ENCODE measurements around the gene TEX47. TPM values are rescaled to one million over a fixed set of nuclear protein-coding genes. Genes with fewer than 3 reads are reported as not detected.

Gene TEX47
- total RNA-seq, 1 donor, result not detected

DNA sequence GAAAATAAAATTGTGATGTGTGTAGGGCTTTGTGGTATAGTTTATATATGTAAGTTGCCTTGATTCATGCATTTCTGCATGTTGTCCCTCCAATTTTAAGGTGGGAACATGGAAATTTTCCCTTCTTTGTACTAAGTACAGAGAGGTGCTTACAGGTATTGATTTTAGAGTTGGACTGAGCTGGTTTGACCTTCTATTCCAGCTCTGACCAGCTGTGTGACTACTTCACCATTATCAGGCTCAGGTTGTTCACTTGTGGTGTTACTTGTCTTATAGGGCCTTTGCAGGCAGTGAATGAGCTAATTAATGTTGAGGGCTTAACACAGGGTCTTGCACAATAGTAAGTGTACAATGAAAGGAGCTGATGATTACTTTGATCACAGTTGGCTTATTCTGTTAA lies 19.7 kb downstream of the TEX47 start:
- DNase-seq (ENCODE audit: low read depth), result no peak
- TF ChIP-seq, protein P1, sequence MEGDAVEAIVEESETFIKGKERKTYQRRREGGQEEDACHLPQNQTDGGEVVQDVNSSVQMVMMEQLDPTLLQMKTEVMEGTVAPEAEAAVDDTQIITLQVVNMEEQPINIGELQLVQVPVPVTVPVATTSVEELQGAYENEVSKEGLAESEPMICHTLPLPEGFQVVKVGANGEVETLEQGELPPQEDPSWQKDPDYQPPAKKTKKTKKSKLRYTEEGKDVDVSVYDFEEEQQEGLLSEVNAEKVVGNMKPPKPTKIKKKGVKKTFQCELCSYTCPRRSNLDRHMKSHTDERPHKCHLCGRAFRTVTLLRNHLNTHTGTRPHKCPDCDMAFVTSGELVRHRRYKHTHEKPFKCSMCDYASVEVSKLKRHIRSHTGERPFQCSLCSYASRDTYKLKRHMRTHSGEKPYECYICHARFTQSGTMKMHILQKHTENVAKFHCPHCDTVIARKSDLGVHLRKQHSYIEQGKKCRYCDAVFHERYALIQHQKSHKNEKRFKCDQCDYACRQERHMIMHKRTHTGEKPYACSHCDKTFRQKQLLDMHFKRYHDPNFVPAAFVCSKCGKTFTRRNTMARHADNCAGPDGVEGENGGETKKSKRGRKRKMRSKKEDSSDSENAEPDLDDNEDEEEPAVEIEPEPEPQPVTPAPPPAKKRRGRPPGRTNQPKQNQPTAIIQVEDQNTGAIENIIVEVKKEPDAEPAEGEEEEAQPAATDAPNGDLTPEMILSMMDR (IDR thresholded peaks at IDR 0.05; ENCODE audit: insufficient read depth, low read length), result no peak

GRCh38 chr7:88772776-88773175 lies 22.8 kb downstream of the TEX47 start:
- no peak overlapping the region for H3K4me3 ChIP-seq (ENCODE audit: low read depth, low read length)
- DNase-seq (ENCODE audit: low read depth), result no peak
- TF ChIP-seq, protein P1 (IDR thresholded peaks at IDR 0.05; ENCODE audit: insufficient read depth, low read length), result no peak

More for the DNA sequence above, 19.7 kb downstream of the TEX47 start:
- H3K4me3 ChIP-seq (ENCODE audit: low read depth, low read length), result no peak overlapping the region

- no peak overlapping the region for H3K4me3 ChIP-seq (ENCODE audit: low read depth, low read length)
- TF ChIP-seq, protein P1 (IDR thresholded peaks at IDR 0.05; ENCODE audit: insufficient read depth, low read length), result no peak
- DNase-seq (ENCODE audit: low read depth), result no peak
These were observed 24.1 kb downstream of the TEX47 start for GRCh38 chr7:88771417-88771816.

- H3K4me3 ChIP-seq (ENCODE audit: low read depth, low read length), result no peak overlapping the region
- DNase-seq (ENCODE audit: low read depth), result no peak
- TF ChIP-seq, protein P1 (IDR thresholded peaks at IDR 0.05; ENCODE audit: insufficient read depth, low read length), result no peak
These were observed 33.8 kb downstream of the TEX47 start for GRCh38 chr7:88761779-88762178.

GRCh38 chr7:88760136-88760515 lies 35.4 kb downstream of the TEX47 start:
- TF ChIP-seq, protein P1 (IDR thresholded peaks at IDR 0.05; ENCODE audit: insufficient read depth, low read length), result no peak
- H3K4me3 ChIP-seq (ENCODE audit: low read depth, low read length), result no peak overlapping the region
- no peak for DNase-seq (ENCODE audit: low read depth)

- TF ChIP-seq, protein P1 (IDR thresholded peaks at IDR 0.05; ENCODE audit: insufficient read depth, low read length), result no peak
- DNase-seq (ENCODE audit: low read depth), result no peak
- H3K4me3 ChIP-seq (ENCODE audit: low read depth, low read length), result no peak within 1 kb of the TSS
These were observed 36.1 kb downstream of the TEX47 start, which contains the start of gene ZNF804B for GRCh38 chr7:88759230-88760135. TSS of gene ZNF804B (plus strand) at chr7:88759700. CDS start at chr7:88759977, 277 bp downstream.
